GM18951 (cell line): Measurements from ENCODE around the gene ESYT2.

Experiments used
- POLR2A ChIP-seq: IDR thresholded peaks from 4 replicates; pipeline ENCODE4 v1.6.1; 2011; ENCODE audit warnings: mild to moderate bottlenecking; ENCODE audit not compliant: insufficient read length, insufficient read depth; ENCODE audit errors: extremely low read depth
- in situ Hi-C: fragments of 300-500 bp; cut with MboI; formaldehyde crosslinking; loops from one replicate; pipeline ENCODE4 v1.12.0; 2022; ENCODE audit warnings: low sequenced_read_pairs, mixed read lengths, inconsistent platforms; ENCODE audit not compliant: unreplicated experiment

ESYT2 gene

DNA sequence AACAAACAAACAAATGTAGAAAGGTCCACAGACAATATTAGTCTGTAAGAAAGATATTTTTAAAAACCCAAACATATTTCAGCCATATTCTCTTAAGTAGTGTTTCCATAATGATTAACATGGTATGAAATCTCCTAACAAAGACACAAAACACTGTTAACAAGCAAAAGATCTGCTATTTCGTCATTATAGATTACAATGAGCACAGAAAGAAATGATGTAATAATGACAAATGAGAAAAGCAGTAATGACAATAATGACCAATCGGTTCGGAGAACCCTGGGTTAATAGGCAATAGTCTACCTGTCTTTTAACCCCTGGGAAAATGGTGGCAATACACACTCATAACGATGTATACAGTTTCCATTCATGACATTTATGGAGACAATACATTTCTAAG is 85.2 kb downstream of the ESYT2 start:
- in situ Hi-C loops = no loop called here
- no peak for TF ChIP-seq POLR2A

DNA sequence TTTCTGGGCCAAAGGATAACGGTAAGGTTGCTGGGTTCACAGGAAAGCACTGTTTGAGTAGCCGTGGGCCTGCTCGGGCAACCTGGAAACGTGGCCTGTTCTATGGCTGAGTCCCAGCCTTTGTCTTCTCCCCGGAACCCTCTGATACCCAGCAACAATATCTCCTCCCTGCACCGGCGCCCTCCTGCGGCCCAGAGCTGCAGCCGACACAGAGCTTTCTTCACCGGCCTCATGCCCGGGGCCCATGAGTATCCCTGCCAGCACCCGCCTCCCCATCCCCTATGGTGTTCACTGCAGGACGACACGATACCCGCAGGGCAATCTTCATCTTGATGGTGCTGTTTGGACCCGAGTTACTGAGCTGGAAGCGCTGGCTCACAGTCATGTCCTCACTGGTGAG is 86.1 kb downstream of the ESYT2 start:
- no peak for TF ChIP-seq POLR2A
- in situ Hi-C loops = no loop called here

- no peak for TF ChIP-seq POLR2A
- in situ Hi-C loops = no loop called here
These were observed 87.1 kb downstream of the ESYT2 start for GRCh38 chr7:158742065-158742821.

DNA sequence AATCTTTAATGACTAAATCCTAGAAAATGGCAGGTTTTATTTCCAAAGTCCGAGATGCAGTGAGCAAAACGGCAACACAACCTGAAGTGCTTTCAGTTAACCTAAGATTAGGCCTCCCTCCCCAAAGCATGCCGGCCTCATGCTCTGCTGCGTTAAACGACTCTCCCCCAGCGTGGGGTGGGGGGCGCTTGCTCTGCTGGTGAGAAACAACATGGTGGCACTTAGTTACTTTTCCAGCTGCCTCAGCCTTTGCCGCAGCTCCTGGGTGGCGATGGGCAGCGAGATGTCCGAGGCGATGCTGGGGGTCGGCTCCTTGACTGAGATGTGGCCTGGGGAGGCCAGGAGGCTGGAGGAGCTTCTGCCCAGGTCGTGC is 88.0 kb downstream of the ESYT2 start:
- TF ChIP-seq POLR2A = no peak
- in situ Hi-C loops = no loop called here

- no peak for TF ChIP-seq POLR2A
These were observed 88.5 kb downstream of the ESYT2 start for GRCh38 chr7:158740657-158741293.

GRCh38 chr7:158740013-158740656 is 89.2 kb downstream of the ESYT2 start:
- in situ Hi-C loops = no loop called here

More at GRCh38 chr7:158740657-158741293, 88.5 kb downstream of the ESYT2 start:
- in situ Hi-C loops = no loop called here

GRCh38 chr7:158738841-158739240 is 90.5 kb downstream of the ESYT2 start:
- no peak for TF ChIP-seq POLR2A
- in situ Hi-C loops = no loop called here

More at GRCh38 chr7:158740013-158740656, 89.2 kb downstream of the ESYT2 start:
- no peak for TF ChIP-seq POLR2A

DNA sequence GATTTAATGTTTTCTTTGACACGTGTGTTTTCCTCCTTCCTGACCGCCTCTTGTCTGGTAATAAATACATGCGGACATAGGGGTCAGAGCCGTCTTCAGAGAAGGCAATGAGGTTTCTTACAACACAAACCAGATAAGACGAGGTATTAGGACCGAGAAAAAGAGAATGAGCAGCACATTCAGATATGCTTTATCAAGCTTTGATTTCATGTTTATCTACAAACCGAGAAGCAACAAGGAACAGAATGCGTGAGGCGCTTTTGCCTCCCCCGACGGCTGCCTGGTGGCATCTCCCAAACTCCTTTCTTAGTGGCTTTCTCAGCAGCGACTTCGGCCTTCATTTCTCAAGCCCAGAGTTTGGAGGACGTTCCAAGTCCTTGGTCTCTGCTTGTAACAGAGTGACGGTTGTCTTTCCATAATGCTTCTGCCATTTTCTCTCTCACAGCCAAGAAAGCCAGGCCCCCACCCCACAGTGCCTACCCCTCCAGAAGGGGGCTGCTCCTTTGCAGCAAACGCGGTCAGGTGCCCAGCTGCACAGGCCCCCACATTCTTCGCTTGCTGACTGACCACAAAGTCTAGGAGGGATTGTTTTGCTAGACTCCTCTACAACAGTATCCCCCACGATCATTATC is 92.1 kb downstream of the ESYT2 start:
- in situ Hi-C loops = no loop called here
- TF ChIP-seq POLR2A = no peak

DNA sequence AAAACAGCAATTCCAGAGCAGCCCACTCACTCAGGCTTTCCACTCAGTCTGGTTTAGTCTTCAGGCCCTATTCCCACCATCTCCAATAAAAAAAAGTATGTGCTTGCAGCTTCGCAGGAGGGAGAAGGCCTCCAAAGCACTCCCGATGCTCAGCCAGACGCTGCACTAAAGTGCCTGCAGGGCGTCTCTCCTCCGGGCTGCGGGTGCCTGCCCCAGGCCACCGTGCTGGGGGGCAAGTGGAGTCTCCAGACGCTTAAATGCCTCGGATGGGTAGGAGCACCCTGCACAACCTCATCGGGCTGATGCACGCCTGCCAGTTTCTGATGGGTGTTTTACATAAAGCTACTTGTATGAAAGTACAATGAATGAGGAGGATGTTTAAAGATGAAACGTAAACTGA is 93.4 kb downstream of the ESYT2 start:
- no peak for TF ChIP-seq POLR2A
- in situ Hi-C loops = no loop called here

GRCh38 chr7:158734861-158735260 is 94.4 kb downstream of the ESYT2 start:
- in situ Hi-C loops = no loop called here
- no peak for TF ChIP-seq POLR2A

- no peak for TF ChIP-seq POLR2A
- in situ Hi-C loops = no loop called here
These were observed 95.4 kb downstream of the ESYT2 start for GRCh38 chr7:158733775-158734494.

- no peak for TF ChIP-seq POLR2A
- in situ Hi-C loops = no loop called here
These were observed 96.1 kb downstream of the ESYT2 start for GRCh38 chr7:158733220-158733519.
